Smooth muscle cell of the pulmonary artery (primary cell): ENCODE data around the gene LMO1. TPM values are rescaled to one million over a fixed set of nuclear protein-coding genes. Genes with fewer than 3 reads are reported as not detected.

Source experiments
- total RNA-seq: library from RNA; depleted of rRNA; stranded (reverse); fragments of >200 nt; gene quantifications from 2 replicates; pipeline ENCODE4 v1.2.3, GENCODE V29; 2014

Gene LMO1
- not detected in 2 replicates for total RNA-seq

DNA sequence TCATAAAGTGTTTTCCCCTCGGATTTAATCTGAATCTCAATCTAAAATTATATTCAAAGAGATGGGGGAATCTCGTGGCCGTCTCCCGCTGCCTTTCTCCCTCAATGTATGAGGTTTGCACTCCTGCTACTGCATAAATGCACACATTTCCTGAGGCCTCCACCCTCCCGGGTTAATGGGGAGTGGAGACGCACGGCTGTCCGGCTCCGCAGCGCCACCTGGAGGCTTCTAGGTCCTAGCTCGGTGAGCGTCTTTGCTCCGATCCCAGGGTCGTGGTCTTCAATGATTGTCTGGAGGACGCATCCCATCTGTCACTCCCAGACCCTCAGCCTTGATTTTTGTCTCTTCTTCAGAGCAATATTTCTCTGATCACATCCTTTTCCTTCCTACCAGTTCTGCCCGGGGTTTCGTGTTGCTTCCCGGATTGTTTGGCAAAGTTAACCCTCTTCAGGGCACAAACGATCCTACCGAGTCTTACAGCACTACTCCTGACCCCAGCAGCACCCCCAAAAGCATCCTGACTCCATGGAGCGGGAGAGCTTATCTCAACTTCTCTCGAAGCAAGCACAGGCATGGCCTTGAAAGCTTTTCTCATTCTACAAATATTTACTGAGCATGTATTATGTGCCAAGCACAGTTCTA is at the start of gene LMO1:
Gene LMO1 (minus strand): TSS at position 110 of the 642 bp plus-strand sequence. CDS start 516 bp downstream, outside the sequence.

Other genes starting within 250 kb of the LMO1 start
- 8.2 and 16.4 TPM in 2 replicates for gene TUB, start 182.7 kb downstream of the LMO1 start, total RNA-seq
- gene RIC3, start 94.9 kb downstream of the LMO1 start, total RNA-seq, result not detected in 2 replicates